ELF-1 (cell line): Measurements from ENCODE around the gene TRIM14.

ENCODE experiments used
- DNase-seq: peaks from one replicate; pipeline ENCODE4 v3.0.0-alpha.2; 2016; ENCODE audit warnings: low read depth, low spot score

The TRIM14 gene

GRCh38 chr9:98108531-98109031, 10.4 kb downstream of the TRIM14 start:
- no peak for DNase-seq

DNA sequence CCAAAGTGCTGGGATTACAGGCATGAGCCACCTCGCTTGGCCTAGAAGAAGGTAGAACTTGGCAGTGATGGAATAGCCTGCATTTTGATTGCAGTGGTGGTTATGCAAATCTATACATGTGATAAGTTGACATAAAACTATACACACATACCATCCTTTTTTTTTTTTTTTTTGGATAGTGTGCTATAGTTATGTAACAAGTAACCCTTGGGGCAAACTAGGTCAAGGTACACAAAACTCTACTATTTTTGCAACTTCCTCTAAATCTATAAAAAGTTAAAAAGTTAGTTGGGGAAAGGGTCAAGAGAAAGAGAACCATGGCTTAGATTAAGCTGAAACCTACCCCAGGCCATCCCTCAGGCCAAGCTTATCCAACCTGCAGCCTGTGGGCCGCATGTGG, 11.1 kb downstream of the TRIM14 start:
- DNase-seq: no peak

GRCh38 chr9:98105006-98105405, 14.0 kb downstream of the TRIM14 start:
- DNase-seq: no peak

- no peak for DNase-seq
Observed at GRCh38 chr9:98104445-98104881, 14.6 kb downstream of the TRIM14 start.

DNA sequence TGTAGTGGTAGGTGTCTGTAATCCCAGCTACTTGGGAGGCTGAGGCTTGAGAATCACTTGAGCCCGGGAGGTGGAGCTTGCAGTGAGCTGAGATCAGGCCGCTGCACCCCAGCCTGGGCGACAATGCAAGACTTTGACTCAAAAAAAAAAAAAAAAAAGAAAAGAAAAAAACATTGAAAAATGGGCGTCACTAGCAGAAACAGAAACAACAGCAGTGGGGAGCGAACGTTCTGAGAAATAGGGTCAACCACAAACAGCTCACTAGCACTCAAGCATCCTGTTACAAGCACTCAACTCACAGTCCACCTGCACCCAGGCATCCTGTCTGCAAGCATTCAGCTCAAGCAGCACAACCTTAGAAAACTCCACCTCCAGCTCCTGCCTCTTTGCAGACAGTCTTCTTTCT, 17.2 kb downstream of the TRIM14 start:
- no peak for DNase-seq

DNA sequence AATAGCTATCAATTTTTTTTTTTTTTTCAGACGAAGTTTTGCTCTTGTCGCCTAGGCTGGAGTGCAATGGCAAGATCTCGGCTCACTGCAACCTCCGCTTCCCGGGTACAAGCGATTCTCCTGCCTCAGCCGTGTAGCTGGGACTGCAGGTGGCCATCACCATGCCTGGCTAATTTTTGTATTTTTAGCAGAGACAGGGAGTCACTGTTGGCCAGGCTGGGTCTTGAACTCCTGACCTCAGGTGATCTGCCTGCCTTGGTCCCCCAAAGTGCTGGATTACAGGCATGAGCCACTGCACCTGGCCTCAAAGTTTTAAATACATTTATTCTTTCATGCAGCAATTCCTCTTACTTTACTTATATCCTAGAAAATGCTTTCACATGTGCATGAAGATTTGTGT, 17.6 kb downstream of the TRIM14 start:
- no peak for DNase-seq

- no peak for DNase-seq
Observed at GRCh38 chr9:98100456-98100855, 18.6 kb downstream of the TRIM14 start.

GRCh38 chr9:98099898-98100297, 19.1 kb downstream of the TRIM14 start:
- DNase-seq: no peak

GRCh38 chr9:98099346-98099745, 19.7 kb downstream of the TRIM14 start:
- no peak for DNase-seq

GRCh38 chr9:98097836-98098235, 21.2 kb downstream of the TRIM14 start:
- no peak for DNase-seq

GRCh38 chr9:98096091-98096490, 22.9 kb downstream of the TRIM14 start:
- DNase-seq: no peak

DNA sequence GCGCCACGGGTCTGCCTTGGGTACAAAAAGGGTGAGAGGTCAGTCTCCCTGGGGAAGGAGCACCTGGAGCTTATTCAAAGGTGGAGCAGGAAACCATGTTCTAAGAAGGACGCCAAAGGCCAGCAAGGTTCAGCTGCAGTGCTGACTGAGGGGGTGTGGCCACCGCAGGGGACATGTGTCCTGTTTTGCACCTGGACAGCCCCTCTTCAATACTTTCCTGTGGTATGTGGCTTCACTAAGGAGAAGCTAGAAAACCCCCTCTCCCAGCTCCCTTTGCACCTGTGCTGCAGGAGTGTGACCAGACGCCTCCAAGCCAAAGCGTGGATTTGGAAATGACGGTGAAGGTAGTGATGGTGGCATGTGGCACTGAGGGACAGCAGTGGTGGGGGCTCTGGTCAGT, 23.6 kb downstream of the TRIM14 start:
- no peak for DNase-seq

- DNase-seq: no peak
Observed at GRCh38 chr9:98094851-98095250, 24.2 kb downstream of the TRIM14 start.

GRCh38 chr9:98094316-98094715, 24.7 kb downstream of the TRIM14 start:
- no peak for DNase-seq

GRCh38 chr9:98092613-98092931, 26.4 kb downstream of the TRIM14 start:
- no peak for DNase-seq

GRCh38 chr9:98091735-98092612, 27.0 kb downstream of the TRIM14 start:
- peak; percentile 57 for DNase-seq

DNA sequence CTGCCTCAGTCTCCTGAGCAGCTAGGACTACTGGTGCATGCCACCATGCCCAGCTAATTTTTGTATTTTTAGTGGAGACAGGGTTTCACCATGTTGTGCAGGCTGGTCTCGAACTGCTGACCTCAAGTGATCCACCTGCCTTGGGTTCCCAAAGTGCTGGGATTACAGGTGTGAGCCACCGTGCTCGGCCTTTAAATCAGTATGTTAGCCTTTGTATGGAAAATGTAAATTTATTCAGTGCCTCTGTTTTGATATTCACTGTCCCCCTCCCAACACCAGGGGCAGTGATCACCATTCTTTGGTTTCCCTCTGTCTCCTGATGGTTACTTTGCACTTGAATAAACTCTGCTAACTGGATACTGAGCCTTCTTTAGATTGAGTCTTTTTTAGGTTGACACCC, 28.3 kb downstream of the TRIM14 start:
- peak; percentile 43 for DNase-seq

DNA sequence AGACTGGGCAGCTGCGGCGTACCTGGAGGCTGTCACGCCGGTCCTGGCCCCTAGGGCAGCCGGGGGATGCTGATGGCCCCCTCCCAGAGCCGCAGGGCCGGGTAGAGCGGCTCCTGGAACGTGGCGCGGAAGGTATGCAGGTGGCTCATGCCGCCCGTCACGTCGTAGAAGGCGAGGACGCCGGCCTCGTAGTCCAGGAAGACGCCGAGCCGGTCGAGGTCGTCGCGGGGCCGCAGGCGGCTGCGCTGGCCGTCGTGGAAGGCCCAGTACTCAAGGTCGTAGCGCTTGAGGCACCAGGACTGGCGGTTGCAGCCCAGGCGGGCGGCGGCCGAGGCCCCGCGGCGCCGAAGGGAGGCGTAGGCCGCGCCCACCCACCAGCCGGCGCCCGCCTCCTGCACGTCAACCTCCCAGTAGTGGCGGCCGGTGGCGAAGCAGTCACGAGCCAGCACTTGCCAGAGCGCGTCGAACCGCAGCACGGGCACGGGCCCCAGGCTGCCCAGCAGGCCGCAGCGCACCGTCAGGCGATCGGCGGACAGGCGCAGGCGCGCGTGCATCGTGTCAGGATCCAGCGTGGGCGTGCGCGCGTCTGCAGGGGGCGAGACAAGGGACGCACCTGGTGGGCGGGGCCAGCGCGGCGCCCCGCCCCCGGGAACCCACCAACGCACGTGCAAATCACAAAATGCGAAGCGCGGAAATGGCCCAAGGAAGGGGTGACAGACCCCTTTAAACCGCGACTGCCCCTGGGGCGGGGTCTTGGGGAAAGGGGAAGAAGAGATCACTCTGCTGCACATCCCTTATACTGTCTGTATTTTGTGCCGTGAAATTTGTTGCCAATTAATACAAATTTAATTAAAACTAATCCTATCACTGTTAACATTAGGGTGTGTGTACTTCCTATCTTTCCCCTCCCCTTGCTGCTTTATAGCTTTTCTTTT, 31.3 kb downstream of the TRIM14 start:
- DNase-seq: peak; percentile 91

DNA sequence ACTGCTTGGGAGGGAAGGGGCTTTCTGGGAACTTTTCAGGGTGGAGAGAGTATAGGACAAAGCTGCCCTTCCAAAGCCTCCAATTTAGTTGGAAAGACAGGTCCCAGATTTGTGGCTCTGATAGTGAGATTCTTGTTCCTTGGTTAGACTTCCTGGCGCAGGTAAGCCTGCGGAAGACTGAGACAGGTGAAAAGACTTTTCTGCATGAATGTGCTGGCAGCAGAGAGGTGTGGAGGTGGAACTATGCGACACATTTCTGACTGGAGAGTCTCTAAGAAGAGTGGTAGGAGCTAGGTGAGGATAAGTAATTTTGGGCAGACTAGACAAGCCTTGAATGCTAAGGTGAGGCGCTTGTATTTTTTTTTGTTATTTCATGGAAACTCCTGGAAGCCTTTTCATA, 32.6 kb downstream of the TRIM14 start:
- DNase-seq: no peak

DNA sequence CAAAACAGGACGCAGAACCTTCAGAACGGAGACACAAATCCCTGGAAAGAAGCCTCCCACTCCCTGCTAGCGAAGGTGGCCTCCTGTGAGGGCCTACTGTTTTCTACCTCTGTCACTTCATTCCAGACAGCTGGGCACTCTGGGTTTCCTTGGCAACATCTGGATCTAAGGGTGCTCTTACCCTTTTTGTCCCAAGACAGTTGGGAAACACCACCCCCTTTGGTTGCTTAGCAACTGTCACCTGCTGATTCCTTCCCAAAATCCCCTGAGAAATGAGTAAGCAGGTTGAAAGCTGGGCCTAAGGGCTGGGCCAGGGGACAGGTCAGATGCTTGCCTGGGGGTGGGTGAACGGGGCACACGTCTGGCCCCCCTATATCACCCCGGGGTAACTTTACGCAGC, 33.1 kb downstream of the TRIM14 start:
- peak; percentile 68 for DNase-seq

DNA sequence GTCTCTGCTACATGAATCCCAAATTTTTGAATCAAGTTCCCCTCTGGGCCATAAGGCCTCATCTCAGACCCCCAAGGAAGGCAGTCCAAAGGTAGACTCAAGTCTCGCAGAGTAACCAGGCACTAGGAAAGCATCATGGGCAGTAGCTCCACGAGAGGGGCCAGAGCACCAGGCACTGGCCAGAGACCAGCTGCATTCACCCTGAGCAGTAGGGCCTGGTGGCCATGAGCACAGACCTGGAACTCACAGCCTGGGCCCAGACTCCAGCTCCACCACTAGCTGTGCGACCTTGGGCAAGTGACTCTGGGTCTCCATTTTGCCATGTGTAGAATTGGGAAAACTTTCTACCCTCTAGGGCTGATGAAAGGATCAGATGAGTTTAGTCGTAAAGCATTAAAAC, 34.0 kb downstream of the TRIM14 start:
- DNase-seq: no peak

- no peak for DNase-seq
Observed at GRCh38 chr9:98084396-98084795, 34.6 kb downstream of the TRIM14 start.
